ENCODE data around the gene E2F1.

E2F1 gene

DNA sequence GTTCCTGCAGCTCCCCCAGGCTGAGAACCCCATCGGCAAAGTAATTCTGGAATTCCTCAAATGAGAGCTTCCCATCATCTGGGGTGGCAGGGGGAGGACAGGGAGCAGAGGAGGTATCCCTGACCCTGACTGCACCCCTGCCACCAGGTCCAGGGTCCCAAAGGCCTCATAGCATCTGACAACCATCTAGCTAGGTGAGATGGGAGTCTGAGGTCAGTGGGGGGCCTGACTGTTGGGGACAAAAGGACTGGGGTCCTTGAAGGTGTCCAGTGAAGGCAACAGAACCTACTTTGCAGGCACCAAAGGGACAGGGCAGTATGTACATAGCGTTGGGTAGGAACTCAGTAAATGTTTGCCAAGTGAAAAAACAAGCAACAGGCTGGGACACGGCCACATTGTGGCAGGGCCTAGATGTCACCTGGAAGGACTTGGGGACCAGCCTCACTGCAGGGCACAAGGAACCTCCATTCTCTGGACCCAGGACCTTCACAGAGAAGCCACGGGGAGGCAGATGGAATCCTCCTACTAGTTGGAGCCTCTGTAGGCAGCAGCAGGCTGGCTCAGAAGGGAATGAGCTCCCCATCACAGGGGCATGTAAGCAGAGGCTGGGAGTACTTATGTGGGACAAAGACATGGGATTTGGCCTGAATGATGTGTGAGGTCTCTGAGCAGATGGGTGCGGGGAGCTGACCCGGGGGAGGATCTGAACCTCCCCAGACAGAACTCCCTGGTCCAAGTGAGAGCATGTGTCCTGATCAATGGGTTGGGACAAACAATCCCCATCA is 15.3 kb downstream of the E2F1 start:
- no peak for DNase-seq

DNA sequence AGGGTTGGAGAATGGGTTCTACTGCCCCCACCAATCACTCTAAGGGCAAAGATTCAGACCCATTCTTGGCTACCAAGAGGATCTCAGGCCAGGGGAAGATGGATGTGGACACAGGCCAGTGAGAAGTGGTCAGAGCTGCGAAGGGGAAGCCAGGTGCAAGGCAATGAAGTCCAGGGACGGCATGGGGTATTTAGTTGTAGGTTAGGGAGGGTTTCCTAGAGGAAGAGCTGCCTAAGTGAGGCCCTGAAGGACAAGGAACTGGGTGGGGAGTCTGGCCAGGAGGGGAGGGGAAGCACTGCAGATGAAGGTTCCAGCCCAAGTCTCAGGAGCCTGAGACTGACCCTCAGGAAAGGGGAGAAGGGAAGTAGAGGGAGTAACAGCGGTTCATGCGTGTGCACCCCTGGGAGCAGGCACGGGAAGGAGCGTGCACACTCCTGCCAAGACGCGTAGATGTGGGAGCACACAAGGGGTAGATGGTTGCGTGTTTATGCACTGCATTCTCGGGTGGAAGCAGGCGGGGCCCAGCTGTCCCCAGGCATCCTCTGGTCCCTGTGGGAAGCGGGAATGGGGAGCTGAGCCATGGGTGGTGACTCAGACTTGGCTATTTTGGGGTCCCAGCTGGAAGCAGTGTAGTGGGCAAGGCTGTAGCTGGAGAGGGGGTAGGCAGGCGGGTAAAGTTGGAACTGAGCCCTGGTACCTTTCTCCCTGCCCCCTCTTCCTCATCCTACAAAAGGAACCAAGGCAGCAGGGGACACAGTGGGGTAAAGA is 16.1 kb downstream of the E2F1 start:
- DNase-seq: no peak

DNA sequence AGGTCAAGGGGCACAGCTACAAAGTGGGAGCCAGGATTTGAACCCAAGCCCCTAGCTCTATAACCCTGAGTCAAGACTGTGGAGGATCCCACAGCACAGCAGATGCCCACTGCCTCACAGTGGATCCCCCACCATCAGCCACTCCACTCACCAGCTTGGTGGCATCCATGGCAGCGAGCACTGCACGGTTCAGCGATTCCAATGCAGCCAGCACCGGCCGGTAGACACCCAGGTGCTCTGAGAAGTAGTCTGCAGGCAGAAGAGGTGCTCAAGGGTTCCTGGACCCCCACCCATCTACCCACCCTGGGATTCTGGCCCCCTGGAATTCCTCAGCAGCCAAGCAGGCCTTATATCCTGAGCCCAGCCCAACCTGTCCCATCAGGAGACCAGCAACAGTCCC is 17.0 kb downstream of the E2F1 start:
- DNase-seq: no peak

DNA sequence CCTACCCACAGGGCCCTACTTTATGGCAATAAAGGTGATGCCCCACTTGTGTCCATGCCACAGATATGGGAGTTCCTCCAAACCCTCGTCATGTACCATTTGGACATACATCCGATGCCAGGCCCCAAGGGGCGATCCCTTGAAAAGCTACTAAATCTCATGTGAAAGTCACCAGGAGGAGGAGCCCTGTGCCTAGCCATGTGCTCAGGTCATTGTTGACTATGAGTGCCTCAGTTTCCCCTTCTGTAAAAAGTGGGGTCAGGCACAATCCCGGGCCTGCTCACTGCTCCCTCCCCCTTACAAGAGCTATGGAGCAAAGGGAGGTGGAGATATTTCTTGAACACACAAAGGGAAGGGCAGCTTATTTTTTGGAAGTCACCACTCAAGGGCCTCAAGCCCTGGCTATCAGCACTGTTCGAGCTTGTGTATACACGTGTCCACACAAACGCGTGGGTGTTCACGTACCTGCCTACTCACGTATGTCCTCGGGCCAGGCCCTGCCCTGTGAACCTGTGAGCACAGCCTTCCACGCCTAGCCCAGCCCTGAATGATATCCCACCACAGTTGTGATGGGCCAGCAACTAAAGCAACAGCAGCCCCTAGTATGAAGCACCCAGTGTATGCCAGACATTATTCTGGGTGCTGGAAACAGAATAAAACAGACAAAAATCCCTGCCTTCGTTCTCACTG is 17.6 kb downstream of the E2F1 start:
- DNase-seq: no peak

DNA sequence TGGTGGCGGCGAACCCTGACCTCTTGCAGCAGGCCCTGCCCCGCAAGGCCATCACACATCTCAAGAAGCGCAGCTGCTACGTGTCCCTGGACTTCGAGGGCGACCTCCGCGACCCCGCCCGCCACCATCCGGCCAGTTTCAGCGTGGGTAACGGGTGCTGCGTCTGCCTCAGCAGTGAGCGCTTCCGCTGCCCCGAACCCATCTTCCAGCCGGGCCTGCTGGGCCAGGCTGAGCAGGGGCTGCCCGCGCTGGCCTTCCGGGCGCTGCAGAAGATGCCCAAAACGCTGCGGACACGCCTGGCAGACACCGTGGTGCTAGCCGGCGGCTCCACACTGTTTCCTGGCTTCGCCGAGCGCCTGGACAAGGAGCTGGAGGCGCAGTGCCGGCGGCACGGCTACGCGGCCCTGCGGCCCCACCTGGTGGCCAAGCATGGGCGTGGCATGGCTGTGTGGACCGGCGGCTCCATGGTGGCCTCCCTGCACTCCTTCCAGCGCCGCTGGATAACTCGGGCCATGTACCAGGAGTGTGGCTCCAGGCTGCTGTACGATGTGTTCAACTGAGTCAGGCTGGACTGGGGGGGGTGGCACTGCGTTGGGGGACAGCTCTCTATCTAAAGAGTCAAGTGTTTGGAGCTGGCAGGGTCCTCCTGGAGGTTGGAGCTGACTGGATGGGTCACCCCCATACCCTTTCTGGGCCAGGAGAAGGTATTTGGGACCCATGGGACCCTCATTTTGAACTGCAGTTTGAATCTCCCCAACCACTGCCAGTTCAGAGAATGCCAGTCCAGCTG is 18.3 kb downstream of the E2F1 start:
- peak; percentile 91 for DNase-seq

DNA sequence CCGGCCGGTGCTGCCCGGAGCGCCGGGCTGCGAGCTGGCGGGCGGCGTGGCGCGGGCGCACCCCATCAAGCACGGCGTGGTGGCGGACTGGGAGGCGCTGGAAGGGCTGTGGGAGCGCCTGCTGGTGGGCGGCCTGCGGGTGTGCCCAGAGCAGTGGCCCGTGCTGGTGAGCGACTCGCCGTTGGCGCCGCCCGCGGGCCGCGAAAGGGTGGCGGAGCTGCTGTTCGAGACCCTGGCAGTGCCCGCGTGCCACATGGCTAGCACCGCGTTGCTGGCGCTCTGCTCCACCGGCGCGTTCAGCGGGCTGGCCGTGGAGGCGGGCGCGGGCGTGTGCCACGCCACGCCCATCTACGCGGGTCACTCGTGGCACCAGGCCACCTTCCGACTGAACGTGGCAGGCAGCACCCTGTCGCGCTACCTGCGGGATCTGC is 18.9 kb downstream of the E2F1 start:
- no peak for DNase-seq

DNA sequence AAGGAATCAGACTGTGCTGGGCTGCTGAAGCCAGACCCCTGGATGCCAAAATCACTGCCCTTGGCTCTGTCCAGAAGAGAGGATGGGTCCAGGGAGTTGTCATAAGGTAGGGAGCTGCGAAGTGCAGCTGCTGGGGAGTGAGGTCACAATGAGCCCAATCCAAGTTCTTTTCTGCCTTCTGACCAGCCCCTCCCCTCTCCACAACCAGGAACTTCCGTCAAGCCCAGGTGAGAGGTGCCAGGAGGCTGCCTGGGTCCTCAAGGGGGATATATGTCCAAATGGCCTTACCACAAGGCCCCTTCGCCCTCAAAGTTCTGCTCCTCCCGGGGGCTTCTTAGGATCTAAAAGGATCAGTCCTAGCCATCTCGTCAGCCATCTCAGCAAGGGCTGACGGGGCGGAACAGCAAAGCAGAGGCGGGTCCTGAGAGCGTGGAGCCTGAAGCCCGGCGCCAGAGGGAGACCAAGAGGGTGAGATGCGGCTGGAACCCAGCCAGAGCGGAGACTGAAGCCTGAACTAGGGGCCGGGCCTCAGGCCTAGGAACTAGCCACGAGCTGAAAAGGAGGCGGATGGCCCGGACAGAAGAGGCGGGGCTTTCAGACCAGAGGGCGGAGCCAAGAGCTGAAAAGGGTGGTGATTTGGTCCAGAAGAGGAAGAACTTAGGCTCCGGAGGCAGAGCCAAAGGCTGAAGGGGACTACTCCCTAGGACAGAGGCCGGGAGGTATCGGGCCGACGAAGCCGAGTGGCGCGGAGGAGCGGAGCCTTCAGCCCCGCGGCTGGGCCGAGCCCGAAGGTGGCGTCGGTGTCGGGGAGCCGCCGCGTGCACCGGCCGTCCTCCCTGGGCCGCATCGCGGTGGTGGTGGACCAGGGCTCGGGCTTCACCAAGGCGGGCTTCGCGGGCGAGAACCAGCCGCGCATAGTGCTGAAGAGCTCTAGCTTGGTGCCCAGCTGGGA is 19.6 kb downstream of the E2F1 start, which contains the start of gene ACTL10:
ACTL10 (plus strand) TSS at position 651 of the 952 bp plus-strand sequence. CDS start 555 bp downstream, outside the sequence.
- peak; percentile 97 for DNase-seq

DNA sequence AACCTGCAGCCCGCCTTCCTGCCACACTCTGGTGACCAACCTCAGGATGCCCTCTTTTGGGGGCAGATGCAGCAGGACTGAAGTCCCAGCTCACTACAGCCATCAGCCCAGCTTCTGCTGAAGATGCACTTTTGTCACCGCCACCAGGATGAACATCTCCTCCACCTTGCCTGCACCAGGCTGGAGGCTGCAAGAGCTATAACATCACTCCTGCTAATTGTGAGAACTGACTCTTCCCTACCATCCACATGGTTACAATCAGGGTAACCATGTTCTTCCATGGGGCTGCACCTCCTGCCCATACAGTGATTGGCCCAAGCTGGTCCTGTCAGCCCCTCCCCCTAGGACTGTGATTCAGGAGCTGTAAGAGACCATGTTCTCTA is 21.4 kb downstream of the E2F1 start:
- no peak for DNase-seq

DNA sequence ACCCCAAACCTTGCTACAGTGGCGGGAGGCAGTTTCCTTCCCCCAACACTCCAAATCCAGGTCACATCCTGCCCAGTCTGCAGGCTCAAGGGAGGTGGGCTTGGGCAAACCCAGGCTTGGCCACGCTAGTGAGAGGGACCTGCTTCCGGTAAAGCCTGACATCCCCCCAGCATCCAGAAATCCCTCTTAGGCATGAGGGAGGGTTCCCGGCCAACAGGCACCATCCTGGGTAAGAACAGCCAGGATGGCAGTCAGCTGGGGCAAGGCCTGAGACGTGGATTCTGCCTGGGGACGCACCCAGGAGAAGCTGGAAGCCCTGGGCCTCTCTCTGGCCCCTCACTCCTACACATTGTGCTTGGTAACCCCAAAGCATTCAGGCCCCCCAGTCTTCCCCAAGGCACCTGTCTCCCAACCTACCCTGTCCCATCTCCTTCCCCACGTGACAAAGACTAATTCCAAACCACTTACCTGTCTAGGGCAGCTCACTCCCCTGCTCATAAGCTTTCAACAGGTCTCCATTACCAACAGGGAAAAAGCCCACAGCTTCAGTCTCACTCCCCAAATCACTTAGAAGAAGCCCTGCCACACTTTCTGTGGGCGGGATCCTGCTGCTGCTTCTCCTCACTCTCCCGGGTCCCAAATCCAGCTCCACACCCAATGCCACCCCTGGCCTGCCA is 22.0 kb downstream of the E2F1 start:
- DNase-seq: no peak

DNA sequence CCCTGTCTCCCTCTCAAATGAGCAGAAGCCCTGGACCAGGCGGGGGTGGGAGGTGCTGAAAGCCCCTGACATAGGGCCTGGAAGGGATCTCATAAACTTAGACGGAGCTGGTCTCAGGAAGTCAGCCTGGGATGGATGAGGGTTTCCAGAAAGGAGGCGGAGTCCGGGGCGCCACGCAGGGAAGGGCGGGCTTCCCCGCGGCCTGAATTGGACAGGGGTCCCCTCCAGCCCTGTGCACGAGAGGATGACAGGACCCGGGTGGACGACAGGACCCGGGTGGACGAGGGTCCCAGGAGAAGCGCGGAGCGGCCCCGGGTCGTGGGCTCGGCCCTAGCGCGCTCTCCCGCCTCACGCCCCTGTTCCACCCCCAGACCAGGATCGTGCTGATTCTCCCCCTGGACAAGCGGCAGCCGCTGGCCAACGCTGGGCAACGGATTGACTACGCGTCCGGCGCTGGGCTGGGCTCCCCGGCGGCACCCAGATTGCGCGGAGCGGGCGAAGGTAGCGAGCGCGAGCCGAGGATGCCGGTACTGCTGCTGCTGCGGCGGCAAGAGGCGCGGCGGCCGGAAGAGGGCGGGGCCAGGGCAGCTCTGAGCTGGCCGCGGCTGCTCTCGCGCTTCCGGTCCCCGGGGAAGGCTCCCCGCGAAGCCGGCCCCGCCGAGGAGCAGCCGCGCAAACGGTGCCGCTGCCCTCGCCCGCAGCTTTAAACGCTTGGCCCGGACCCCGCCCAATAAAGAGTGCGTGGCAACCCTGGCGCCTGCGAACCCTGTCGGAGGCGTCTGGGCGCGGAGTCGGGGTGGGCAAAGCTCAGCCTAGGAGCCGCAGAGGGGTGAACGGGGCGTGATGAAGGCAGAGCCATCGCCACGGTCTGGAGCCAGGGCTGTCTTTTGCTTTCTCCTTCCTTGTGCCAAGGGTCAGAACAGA is 22.8 kb downstream of the E2F1 start:
- peak; percentile 89 for DNase-seq

DNA sequence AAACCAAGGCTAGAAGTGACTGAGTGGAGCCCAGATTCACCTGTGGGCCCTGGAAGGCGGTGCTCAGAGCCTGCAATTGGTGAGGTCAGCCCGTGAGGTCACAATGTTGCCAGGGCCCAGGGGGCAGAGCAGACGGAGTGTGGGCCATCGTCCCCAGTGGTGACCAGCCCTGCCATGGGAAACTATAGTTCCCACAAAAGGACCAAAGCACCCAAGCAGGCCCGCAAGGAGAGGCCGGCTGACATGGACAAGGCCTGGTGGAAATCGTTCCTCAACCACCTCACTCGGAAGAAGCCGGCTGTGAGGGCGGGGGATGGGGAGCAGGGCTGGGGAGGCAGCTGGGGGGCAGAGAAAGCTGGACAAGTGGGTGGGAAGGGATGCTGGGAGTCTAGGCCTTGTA is 24.0 kb downstream of the E2F1 start, which contains the start of gene C20orf144:
C20orf144 (plus strand) TSS at position 156 of the 400 bp plus-strand sequence; CDS start at position 175, 19 bp downstream.
- DNase-seq: no peak

DNA sequence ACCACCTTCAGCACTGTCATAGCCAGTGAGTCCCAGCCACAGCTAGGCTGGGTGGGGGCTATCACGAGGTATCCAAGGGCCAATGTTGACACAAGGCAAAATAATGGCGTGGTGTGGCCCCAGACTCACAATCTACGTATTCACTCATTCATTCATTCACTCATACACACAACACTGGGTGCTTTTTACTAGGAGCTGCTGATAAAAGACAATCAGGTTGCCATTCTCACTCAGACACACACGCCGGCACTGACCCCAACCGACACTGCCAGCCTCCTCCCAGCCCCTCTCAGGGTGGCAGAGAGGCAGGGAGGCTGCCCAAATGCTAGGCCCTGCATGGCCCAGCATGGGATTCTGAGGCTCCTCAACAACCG is 25.5 kb downstream of the E2F1 start:
- DNase-seq: no peak

DNA sequence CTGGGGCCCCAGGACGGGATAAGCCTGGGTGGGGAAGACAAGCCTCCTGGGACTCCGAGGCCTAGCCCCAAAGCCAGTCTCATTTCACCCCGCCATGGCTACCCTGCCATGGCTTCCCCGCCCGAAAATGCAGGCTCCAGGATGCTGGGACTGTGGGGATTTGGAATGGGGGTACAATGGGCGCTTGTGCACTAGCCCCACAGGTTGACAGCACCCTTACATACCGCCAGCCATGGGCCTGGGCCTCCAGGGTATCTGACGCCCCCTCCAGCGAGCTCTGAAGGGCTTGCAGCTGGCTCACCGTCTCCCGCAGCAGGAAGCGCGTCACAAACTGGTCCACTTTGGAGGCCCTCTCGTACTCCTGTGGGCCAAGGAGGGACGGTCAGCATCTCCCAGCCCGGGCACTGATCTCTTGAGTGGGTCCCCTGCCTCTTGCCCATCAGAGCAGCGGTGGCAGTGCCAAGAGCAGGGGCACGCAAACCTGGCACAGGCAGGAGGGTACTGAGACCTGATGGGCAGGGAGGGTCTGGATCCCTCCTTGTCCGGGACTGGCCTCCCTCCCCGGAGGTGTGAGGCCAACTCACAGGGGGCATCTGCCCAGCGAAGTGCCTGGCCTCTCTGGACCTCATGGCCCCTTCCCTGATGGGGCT is 26.0 kb downstream of the E2F1 start:
- no peak for DNase-seq

DNA sequence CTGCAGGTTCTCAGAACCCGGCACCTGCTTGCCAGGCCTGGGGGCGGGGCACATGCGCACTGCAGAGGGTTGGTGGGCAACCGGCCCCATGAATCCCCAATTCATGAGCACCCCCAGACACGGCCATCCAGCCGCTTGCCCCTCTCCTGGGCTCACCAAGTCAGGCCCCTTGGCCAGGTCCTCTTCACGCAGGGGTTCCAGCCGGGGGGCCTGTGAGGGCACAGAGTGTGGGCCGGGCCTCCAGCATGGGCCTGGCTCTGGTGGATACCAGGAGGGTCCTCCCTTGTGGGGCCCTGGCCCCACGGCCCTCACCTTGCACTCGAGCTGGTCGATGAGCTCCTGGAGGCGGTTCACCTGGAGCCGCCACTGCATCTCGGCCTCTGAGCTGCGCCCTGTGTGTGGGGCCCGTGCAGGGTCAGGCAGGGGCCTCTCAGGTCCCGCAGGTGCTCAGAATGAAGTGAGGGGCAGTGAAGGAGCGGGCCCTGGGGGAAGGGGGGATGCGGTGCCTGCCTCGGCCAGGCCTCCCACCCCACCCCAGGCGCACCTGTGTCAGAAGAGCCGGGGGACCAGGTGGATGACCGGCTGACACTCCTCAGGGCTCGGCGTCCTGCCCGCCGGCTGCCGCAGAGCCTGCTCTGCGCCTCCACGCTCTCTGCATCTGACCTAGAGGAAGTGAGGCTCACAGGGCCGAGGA is 26.7 kb downstream of the E2F1 start:
- no peak for DNase-seq

DNA sequence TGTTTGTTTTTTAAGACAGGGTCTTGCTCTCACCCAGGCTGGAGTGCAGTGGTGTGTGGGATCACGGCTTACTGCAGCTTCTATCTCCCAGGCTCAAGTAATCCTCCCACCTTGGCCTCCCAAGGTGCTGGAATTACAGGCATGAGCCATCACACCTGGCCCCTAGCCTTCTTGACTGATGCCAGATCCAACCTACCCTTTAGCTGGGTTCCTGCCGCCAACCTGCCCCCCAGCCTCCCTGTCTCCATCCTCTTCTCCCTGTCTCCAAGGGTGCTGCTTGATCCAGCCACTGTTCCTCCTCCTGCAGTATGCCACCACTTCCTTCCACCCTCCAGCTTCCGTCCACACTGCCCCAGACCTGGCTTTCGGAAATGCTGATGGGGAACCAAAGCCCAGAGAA is 27.3 kb downstream of the E2F1 start:
- no peak for DNase-seq

DNA sequence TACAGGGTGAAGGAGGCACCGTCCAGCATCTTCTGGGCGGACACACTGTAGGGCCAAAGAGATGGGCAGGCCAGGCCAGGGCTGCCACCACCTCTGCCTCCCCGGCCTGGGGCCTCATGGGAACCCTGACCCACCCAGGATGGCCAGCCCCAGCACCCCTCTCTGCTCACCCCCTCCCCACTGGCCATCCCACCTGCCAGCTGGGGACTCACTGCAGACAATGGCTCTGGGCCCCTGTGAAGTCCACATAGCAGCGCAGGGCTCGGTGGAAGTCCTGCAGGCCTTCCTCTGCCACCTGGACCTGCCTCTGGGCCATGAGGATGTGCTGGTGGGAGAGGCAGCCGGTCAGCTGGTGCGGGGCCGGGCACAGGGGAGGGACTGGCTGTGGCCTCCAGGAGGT is 27.7 kb downstream of the E2F1 start:
- DNase-seq: no peak

DNA sequence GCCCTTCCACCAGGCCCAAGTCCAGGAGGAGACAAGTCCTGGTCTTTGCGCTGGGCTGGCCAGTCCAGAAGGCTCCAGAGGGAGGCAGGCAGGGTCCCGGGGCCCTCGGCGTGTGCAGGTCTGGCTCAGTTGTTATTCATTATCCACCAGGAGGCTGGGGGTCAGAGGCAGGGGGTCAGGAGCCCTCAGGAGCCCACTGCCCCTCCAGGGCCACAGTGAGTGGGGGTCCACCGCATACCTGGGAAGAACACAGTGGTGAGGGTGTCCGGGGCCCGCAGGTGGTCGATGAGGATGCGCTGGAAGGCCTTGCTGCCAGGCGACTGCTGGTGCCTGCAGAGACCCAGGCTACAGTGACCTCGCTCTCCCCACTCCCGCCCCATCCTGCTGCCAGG is 28.5 kb downstream of the E2F1 start:
- no peak for DNase-seq

Data from eye (tissue), 1 donor.